Choroid plexus epithelial cell (primary cell): Measurements from ENCODE around the gene RBM10.
A peak's percentile ranks its signal among the peaks of the same experiment; 100 is the strongest.
"Not testable (repeated sequence)": the region's sequence is repeated elsewhere in the genome, so short reads cannot be mapped to it uniquely, and the experiment has no call there.

Experiments
- DNase-seq: peaks from one replicate; pipeline ENCODE4 v3.0.0-alpha.2; 2010; ENCODE audit warnings: low read depth
- H3K4me3 ChIP-seq: 2 replicates; pipeline ENCODE4 v1.5.1; 2011; ENCODE audit warnings: low read depth, mild to moderate bottlenecking, control low read depth, low read length, moderate library complexity
- TF ChIP-seq, protein P1 (sequence below): conservative IDR thresholded peaks from 2 replicates; pipeline ENCODE4 v1.5.1; 2011; ENCODE audit warnings: low read depth, mild to moderate bottlenecking, control low read depth, inconsistent platforms, low read length, moderate library complexity

The RBM10 gene

DNA sequence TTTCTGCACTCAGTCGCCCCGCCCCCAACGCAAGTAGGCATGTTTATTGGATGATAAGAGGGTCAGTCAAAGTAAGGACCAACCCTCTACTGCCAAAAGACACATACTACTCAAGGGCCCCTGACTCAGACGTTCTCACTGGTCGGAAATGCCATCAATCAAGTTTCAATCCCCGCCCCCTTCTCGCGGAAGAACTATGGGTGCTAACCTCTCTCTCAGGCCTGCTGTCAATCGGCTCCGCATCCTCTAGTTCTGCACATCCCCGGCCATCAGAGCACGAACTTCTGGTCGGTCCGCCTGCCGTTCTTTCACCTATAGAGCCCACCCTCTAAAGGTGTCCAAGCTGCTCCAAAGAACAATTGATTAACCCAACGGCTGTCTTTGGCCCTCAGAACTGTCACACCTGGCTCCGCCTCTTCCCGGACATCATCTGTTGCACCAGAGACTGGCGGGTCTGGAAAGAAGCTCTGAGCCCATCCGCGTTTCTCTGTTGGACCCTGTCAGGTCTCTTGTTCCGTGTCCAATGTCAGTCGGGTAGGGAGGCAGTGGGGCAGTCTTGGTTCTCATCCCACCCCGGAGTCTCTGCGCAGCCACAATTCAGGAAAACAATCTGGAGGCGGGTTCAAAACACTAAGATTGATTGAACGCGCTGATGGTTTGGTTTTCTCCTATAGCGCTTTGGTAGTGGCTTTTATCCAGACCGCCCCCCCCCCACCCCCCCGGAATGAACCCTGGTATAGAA, 15.7 kb upstream of the RBM10 start:
- DNase-seq = peak; percentile 97
- peak overlapping the region; percentile 71 for H3K4me3 ChIP-seq
- TF ChIP-seq, protein P1, sequence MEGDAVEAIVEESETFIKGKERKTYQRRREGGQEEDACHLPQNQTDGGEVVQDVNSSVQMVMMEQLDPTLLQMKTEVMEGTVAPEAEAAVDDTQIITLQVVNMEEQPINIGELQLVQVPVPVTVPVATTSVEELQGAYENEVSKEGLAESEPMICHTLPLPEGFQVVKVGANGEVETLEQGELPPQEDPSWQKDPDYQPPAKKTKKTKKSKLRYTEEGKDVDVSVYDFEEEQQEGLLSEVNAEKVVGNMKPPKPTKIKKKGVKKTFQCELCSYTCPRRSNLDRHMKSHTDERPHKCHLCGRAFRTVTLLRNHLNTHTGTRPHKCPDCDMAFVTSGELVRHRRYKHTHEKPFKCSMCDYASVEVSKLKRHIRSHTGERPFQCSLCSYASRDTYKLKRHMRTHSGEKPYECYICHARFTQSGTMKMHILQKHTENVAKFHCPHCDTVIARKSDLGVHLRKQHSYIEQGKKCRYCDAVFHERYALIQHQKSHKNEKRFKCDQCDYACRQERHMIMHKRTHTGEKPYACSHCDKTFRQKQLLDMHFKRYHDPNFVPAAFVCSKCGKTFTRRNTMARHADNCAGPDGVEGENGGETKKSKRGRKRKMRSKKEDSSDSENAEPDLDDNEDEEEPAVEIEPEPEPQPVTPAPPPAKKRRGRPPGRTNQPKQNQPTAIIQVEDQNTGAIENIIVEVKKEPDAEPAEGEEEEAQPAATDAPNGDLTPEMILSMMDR = no peak

DNA sequence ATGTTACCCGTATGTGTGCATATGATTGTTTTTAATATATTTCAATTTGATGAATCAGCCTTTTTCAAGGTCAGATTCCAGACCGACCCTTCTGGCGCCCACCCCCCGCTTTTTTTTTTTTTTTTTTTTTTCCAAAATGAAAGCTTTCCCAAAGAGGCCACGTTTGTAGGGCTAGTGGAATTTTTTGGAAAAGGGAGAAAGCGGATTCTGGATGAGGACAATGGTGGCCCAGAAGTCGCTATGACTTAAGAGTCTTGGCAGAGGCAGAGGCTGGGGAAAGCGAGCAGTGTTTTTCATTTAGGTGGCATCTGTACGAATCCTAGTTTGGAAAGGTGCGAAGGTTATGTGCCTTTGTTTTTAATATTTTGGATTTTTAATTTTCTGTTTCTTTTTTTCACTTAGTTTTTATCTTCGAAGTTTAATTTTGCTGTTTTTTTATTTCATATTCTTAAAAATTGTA, 15.1 kb upstream of the RBM10 start:
- peak overlapping the region; percentile 71 for H3K4me3 ChIP-seq
- no peak for DNase-seq
- TF ChIP-seq, protein P1 = no peak

DNA sequence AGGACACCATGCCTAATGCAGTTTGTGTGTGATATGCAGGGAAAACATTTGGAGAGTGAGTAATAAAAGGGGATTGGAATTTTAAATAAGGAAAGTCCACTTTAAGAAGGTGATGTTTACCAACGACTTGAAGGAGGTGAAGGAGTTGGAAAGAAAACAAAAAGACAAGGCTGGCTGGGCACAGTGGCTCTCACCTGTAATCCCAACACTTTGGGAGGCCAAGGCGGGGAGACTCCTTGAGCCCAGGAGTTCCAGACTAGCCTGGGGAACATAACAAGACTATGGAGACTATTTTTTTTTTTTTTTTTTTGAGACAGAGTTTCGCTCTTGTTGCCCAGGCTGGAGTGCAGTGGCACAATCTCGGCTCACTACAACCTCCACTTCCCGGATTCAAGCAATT, 11.5 kb upstream of the RBM10 start:
- TF ChIP-seq, protein P1 = no peak
- H3K4me3 ChIP-seq = no peak overlapping the region
- no peak for DNase-seq

DNA sequence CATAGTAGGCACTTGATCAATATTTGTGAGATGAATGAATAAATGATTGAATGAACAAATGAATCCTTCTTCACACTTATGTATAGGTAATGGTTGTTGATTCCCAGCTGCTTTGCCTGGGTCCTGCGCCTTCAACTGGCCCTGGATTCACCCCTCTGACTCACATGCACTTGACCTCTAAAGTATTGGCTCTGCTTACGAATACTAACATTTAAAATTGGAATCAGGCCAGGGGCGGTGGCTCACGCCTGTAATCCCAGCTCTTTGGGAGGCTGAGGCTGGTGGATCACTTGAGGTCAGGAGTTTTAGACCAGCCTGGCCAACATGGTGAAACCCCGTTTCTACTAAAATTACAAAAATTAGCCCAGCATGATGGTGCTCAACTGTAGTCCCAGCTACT, 9.4 kb upstream of the RBM10 start:
- DNase-seq = peak; percentile 73
- H3K4me3 ChIP-seq = not testable (repeated sequence)

DNA sequence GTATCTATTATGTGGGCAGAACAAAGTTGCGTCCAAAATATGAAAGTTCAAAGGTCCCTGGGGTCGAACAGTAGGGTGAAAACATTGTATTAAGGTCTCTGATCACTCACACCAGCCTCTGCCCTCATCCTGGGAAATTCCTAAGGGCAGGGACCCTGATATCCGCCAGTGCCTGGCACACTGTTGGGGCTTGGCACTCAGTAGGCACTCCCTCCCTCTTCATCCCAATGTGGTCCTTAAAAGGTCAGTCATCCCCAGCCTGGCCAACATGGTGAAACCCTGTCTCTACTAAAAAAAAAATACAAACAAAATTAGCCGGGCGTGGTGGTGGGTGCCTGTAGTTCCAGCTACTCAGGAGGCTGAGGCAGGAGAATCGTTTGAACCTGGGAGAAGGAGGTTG, 6.8 kb upstream of the RBM10 start:
- TF ChIP-seq, protein P1 = no peak

DNA sequence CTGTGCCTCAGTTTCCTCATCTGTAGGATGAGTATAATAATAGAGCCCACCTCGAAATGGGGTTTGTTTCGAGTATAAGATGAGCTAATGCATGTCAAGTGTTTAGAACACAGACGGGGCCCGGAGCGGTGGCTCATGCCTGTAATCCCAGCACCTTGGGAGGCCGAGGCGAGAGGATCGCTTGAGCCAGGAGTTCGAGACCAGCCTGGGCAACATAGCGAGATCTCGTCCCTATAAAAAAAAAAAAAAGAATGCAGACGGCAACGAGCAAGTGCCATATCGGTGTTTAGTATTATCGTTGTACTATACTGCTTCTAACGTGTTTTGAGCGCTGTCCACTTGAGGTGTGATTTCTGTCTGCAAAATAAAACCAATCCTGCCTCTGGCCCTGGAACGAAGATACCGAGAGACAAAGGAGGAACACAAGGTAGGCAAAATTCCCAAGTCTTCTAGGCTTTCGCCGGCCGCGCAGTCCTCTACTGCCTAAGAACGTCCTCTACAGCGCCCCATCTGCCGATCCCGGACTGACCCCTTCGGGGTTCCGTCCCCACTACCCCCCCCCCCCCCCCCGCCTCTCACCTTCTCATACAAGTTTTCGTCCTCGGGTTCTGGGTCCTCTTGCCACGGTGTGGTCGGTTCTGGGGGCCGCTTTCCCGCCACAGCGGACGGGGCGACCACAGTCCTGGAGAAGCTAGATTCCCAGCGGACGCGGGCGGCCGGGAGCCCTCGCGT, 961 bp upstream of the RBM10 start:
- peak; percentile 33 for DNase-seq
- TF ChIP-seq, protein P1 = no peak

More for the DNA sequence above, 6.8 kb upstream of the RBM10 start:
- no peak for DNase-seq
- H3K4me3 ChIP-seq = no peak overlapping the region

DNA sequence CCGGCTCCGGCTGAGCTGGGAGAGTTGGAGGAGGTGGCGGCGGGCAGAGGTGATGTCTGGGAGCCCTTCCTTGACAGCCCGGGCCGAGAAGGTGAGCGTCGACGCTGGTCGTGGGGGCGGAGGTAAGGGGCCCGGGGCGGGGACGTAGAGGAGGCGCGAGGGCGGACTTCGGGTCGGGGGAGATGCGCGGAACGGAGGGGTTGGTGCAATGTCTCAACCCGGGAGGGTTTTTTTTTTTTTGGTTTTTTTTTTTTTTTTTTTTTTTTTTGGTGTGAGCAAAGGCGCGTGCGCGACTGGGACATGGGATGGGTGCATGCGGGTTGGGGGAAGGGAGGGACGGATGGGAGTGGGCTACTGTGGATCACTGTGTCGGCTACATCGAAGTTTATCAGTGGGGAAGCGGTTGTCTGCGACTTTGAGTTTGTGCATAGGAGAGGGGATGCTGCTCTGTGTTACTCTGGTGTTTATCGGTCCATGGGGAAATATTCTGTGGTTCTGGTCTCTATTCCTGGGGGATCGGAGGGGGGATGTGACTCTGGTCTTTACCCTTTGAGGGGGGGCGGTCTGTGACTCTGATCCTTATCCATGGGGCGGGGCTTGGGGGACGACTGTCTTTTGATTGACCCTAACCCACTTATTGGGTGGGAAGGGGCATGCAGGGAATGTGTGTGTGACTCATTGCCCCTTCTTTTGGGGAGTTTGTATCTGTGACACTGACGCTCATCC, 537 bp downstream of the RBM10 start:
- TF ChIP-seq, protein P1 = no peak
- DNase-seq = no peak
- peak overlapping the region; percentile 83 for H3K4me3 ChIP-seq

More for the DNA sequence above, 961 bp upstream of the RBM10 start:
- H3K4me3 ChIP-seq = peak overlapping the region; percentile 83
